Tibial nerve (tissue), 4 donors: ENCODE data around the gene NXPE4. TPM values are rescaled to one million over a fixed set of nuclear protein-coding genes. Genes with fewer than 3 reads are reported as not detected.
"Not testable (repeated sequence)": the region's sequence is repeated elsewhere in the genome, so short reads cannot be mapped to it uniquely, and the experiment has no call there.

Experiments used
- DNase-seq, 2 donors: peaks; one replicate each; pipeline ENCODE4 v3.0.0-alpha.2; 2019; ENCODE audit warnings: low spot score in 2 of 2
- H3K27ac ChIP-seq, 4 donors: fragments of 200-600 bp; sonication (generic) in 3 of 4; one replicate each; pipeline ENCODE4 v1.5.1; 2017 to 2019; ENCODE audit warnings: mild to moderate bottlenecking in 1 of 4
- H3K27me3 ChIP-seq, 2 donors: fragments of 200-600 bp; sonication (generic) in 1 of 2; one replicate each; pipeline versions ENCODE4 v1.5.1 to v1.6.0; 2017 to 2019
- H3K36me3 ChIP-seq, 3 donors: fragments of 200-600 bp; sonication (generic); one replicate each; pipeline ENCODE4 v1.5.1; 2018 to 2019
- H3K4me1 ChIP-seq, 4 donors: fragments of 200-600 bp; sonication (generic) in 3 of 4; one replicate each; pipeline ENCODE4 v1.5.1; 2017 to 2019
- H3K4me3 ChIP-seq, 4 donors: fragments of 200-600 bp; sonication (generic) in 3 of 4; one replicate each; pipeline ENCODE4 v1.5.1; 2017 to 2019; ENCODE audit warnings: mild to moderate bottlenecking in 1 of 4, moderate library complexity in 1 of 4
- H3K9me3 ChIP-seq, 4 donors: fragments of 200-600 bp; sonication (generic) in 3 of 4; one replicate each; pipeline ENCODE4 v1.5.1; 2017 to 2019
- CTCF ChIP-seq, 5 experiments: fragments of 200-600 bp in 3 of 5; fragments of 450-650 bp in 2 of 5; sonication (generic) in 3 of 5; IDR thresholded peaks; one replicate each; pipeline ENCODE4 v1.5.1; 2016 to 2019; ENCODE audit warnings: antibody characterized with exemption in 5 of 5, mild to moderate bottlenecking in 3 of 5, moderate library complexity in 2 of 5
- EP300 ChIP-seq, 2 donors: sonication (generic); formaldehyde crosslinking; IDR thresholded peaks; one replicate each; pipeline ENCODE4 v1.6.1; 2017; ENCODE audit warnings: antibody characterized with exemption in 2 of 2, mild to moderate bottlenecking in 1 of 2
- POLR2A ChIP-seq, 2 donors: fragments of 450-650 bp; IDR thresholded peaks; one replicate each; pipeline ENCODE4 v1.6.1; 2017; ENCODE audit warnings: antibody characterized with exemption in 2 of 2, mild to moderate bottlenecking in 2 of 2, moderate library complexity in 2 of 2
- WGBS, 2 donors: methylation state at CpG; one replicate each; pipeline ENCODE4 v1.1.5; 2018; 5-methylcytosine and 5-hydroxymethylcytosine counted together
- total RNA-seq, 4 donors: library from RNA; depleted of rRNA; stranded (reverse); fragments of >200 nt; gene quantifications; one replicate each; pipeline ENCODE4 v1.1.0, GENCODE V29; 2016

NXPE4 gene
- total RNA-seq, 4 donors from 2014 or later = not detected

GRCh38 chr11:114604179-114604813, 8.7 kb upstream of the NXPE4 start:
- Histone ChIP-seq H3K36me3 (no peaks in the 10 kb centered on the region), H3K4me3 (no peak overlapping the region), H3K9me3 (peaks cover 0 to 36% (median 0%) of the 10 kb centered on the region in 4 donors), H3K4me1 (no peaks in the 10 kb centered on the region), H3K27ac (no peak overlapping the region), H3K27me3 (no peaks in the 10 kb centered on the region)
- no peak for DNase-seq
- 91 to 95% methylated on average over 13 of the region's 13 CpGs for WGBS, 2 donors
- TF ChIP-seq POLR2A (IDR thresholded peaks at IDR 0.05) = no peak

GRCh38 chr11:114603151-114603550, 7.6 kb upstream of the NXPE4 start:
- not testable (repeated sequence) for H3K4me3 ChIP-seq, H3K27me3 ChIP-seq, DNase-seq, H3K27ac ChIP-seq, H3K4me1 ChIP-seq, H3K36me3 ChIP-seq
- WGBS, 2 donors = 88 to 91% methylated on average over 7 of the region's 7 CpGs
- peaks cover 0 to 31% (median 0%) of the 10 kb centered on the region in 4 donors for H3K9me3 ChIP-seq

- H3K4me3 ChIP-seq = no peak overlapping the region
- 69 to 80% methylated on average over 1 of the region's 1 CpG for whole genome bisulfite sequencing, 2 donors
- no peaks in the 10 kb centered on the region for H3K27me3 ChIP-seq
- no peak overlapping the region for H3K27ac ChIP-seq
- no peak for DNase-seq
- no peak for TF ChIP-seq CTCF (IDR thresholded peaks at IDR 0.05)
- no peak for TF ChIP-seq POLR2A (IDR thresholded peaks at IDR 0.05)
- TF ChIP-seq EP300 (IDR thresholded peaks at IDR 0.05) = no peak
- H3K4me1 ChIP-seq = no peaks in the 10 kb centered on the region
- H3K9me3 ChIP-seq = no peaks in the 10 kb centered on the region
- H3K36me3 ChIP-seq = no peaks in the 10 kb centered on the region
Measured at GRCh38 chr11:114598461-114598860, 2.9 kb upstream of the NXPE4 start.

- no peak overlapping the region for H3K4me3 ChIP-seq
- no peak overlapping the region for H3K27ac ChIP-seq
- H3K36me3 ChIP-seq = no peaks in the 10 kb centered on the region
- TF ChIP-seq POLR2A (IDR thresholded peaks at IDR 0.05) (no peak), EP300 (IDR thresholded peaks at IDR 0.05) (no peak), CTCF (IDR thresholded peaks at IDR 0.05) (no peak)
- WGBS, 2 donors = 56% methylated on average over 1 of the region's 1 CpG
- no peaks in the 10 kb centered on the region for H3K9me3 ChIP-seq
- no peaks in the 10 kb centered on the region for H3K27me3 ChIP-seq
- H3K4me1 ChIP-seq = no peaks in the 10 kb centered on the region
- no peak for DNase-seq
Measured at GRCh38 chr11:114596175-114596919, 761 bp upstream of the NXPE4 start.

GRCh38 chr11:114594703-114595102, 883 bp downstream of the NXPE4 start:
- no peak for DNase-seq
- H3K36me3 ChIP-seq = no peaks in the 10 kb centered on the region
- no peak for TF ChIP-seq EP300 (IDR thresholded peaks at IDR 0.05)
- TF ChIP-seq CTCF (IDR thresholded peaks at IDR 0.05) = no peak
- TF ChIP-seq POLR2A (IDR thresholded peaks at IDR 0.05) = no peak
- no peaks in the 10 kb centered on the region for H3K27me3 ChIP-seq
- no peak overlapping the region for H3K4me3 ChIP-seq
- no peaks in the 10 kb centered on the region for H3K9me3 ChIP-seq
- WGBS, 2 donors = 74 to 81% methylated on average over 3 of the region's 3 CpGs
- no peaks in the 10 kb centered on the region for H3K4me1 ChIP-seq
- H3K27ac ChIP-seq = no peak overlapping the region

- H3K36me3 ChIP-seq = peaks cover 0 to 4% (median 0%) of the 10 kb centered on the region in 3 donors
- no peaks in the 10 kb centered on the region for H3K27me3 ChIP-seq
- H3K9me3 ChIP-seq = peaks cover 0 to 60% (median 14%) of the 10 kb centered on the region in 4 donors
- DNase-seq = no peak
- no peak overlapping the region for H3K27ac ChIP-seq
- TF ChIP-seq EP300 (IDR thresholded peaks at IDR 0.05) = no peak
- no peak for TF ChIP-seq POLR2A (IDR thresholded peaks at IDR 0.05)
- no peak for TF ChIP-seq CTCF (IDR thresholded peaks at IDR 0.05)
- no peak overlapping the region for H3K4me3 ChIP-seq
- 85 to 87% methylated on average over 3 of the region's 3 CpGs for WGBS, 2 donors
- H3K4me1 ChIP-seq = no peaks in the 10 kb centered on the region
Measured at GRCh38 chr11:114587398-114587953, 8.1 kb downstream of the NXPE4 start.
